Measurements from ENCODE around the gene SPATA32.

The SPATA32 gene

DNA sequence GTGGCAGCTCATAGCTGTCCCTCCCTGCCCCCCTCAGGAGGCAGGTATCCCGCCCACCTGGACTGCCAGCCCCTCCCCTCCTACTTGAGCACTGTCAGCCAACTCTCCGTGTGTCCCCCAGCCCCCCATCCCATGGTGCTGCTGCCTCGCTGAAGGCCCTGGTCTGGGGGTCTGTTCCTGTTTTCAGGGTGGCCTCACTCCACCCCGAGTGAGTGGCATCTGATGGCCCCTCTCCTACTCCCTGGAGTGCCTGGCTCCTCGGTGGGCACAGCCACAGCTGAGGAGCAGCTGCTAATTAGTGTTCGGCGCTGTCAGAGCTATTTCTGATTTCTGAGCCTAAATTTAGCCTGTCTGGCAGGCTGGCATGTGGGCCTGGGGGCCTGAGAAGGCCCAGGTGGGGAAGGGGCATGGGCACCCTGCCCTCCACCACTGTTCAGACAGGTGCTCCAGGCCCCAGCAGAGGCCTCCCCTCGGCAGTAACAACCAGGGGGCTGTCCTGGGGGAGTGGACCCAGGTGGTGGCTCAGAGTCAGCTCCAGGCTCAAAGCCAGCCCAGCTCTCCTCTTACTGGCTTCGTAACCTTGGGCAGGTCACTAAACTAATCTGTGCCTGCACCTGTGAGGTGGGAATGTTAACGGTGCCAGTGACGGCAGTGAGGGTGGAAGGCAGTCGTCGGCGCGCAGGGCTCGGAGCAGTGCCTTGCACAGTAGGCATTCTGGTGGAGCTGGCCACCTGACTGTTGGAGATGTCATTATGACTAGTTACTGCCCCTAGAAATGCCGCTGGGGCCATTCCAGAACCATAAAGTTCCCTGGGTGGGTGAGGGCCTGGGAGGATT lies 33.8 kb downstream of the SPATA32 start:
- no peak for DNase-seq

DNA sequence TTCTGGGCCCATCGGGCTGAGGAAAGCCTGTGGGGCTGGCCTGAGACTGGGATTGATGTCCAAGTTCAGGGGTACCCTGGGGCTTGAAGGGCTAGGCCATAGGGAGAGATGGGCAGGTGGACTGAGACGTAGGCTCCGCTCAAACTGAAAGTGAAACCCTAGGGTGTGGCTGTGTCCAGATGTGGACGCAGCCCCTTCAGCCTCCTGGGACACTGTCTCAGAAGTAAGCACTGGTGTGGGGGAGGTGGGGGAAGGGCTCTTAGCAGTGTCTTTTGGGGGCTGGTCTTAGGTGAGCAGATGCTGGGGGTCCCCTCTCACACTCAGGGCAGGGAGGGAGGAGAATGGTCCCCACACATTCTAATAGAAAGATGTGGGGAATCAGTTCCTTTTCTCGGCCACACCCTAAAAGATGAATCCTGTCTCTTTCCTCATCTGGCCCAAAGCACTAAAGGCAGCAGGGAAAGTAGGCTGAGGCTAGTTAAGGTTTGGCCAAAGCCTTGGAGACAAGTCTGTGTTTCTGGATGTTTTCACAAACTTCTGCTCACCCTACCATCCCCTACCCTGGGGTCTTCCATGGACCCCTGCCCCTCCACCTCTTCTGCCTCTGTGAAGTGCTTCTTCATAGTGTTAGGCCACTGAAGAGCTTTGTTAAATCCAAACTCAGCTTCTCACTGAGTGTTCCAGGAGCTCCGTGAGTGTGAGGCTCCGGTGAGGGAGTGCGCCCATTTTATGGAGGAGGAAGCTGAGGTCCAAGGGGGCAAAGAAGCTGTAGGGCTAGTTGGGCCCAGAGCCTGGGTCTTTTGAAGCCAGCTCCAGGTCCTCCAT lies 34.6 kb downstream of the SPATA32 start:
- peak; percentile 61 for DNase-seq

DNA sequence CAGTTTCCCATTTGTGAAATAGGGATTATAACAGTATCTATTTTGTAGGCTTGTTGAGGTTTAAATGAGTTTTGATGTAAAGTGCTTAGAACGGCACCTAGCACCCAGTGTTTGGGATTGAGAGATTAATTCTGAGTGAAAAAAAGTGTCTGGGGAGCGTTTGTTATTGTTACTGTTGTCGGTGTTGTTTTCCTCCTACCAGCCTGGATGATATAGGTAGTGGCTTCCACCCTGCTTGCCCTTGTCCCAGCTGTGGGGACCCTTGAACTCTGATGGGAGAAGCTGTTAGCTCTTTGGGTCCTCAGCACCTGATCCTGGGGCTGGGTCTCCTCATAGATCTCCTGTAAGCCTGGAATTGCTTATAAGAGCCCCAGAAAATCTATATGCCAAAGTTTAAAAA lies 35.3 kb downstream of the SPATA32 start:
- no peak for DNase-seq

DNA sequence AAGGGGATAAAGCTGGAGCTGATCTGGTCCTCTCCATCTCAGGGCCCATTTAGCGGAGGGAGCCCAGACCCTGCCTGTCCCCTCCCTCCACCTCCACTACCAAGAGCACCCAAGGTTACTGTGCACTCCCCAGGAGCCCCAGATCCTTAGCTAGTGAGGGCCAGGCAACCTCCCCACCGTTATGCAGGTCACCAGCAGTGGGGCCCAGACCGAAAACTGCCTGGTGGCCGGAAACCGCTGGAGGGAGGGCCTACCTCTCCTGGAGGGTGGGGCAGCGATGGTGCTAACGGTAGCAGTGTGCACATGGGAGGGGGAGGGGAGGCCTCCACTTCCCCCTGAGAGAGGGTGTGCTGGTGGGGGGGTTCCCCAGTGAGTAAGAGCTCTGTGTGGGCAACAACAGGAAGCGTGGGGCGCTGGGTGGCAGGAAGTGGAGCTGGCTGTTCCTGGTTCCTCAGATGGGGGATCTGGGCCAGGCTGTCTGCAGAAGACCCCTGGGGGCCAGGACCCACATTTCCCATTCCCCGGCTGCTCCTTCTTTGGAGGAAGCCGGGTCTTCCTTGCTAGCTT lies 35.8 kb downstream of the SPATA32 start:
- DNase-seq: peak; percentile 97

DNA sequence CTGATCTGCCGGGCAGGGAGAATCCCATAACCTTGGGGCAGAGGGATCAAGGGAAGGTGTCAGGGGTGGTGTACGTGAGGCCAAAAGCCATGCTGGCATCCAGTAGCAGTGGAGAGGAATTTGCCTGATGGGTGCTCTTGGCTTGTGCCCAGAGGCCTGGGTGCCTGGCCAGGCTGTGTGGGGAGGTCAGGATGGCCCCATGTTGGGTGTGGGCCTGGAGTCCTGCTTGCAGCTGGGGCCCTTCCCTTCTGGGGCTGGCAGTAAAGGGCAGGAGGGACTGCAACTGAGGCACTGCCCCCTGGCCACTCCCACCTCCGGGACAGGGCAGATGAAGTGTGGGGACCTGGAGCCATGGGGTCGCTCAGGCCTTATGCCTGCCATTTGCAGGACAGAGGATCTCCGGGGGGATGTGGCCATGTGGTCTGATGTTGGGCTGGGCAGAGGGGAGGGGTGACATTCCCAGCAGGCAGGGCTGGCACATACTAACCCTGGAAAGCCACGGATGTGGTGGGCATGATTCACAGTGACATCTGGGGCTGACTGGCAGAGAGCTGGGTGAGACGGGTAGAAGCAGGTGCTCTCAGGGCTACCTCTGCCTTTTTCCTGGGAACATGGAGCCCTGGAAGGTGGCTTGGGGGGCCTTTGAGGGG lies 36.7 kb downstream of the SPATA32 start:
- DNase-seq: no peak

DNA sequence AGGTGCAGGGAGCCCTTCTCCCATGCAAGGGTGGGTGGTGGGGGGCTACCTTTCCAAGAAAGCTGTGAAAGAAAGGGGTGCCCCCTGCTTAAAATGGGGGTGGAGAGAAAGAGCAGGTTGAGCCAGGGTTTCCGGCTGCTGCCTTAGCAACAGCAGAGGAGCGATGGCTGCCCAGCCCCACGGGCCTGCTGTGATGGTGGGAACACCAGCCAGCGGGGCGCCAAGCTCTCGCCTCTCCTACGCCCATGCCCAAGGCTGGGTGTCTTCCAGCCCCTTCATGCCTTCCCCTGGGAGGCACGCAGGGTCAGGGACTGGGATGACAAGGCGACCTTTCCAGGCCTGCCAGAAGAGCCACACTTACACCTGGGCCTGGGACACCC lies 37.2 kb downstream of the SPATA32 start:
- no peak for DNase-seq

DNA sequence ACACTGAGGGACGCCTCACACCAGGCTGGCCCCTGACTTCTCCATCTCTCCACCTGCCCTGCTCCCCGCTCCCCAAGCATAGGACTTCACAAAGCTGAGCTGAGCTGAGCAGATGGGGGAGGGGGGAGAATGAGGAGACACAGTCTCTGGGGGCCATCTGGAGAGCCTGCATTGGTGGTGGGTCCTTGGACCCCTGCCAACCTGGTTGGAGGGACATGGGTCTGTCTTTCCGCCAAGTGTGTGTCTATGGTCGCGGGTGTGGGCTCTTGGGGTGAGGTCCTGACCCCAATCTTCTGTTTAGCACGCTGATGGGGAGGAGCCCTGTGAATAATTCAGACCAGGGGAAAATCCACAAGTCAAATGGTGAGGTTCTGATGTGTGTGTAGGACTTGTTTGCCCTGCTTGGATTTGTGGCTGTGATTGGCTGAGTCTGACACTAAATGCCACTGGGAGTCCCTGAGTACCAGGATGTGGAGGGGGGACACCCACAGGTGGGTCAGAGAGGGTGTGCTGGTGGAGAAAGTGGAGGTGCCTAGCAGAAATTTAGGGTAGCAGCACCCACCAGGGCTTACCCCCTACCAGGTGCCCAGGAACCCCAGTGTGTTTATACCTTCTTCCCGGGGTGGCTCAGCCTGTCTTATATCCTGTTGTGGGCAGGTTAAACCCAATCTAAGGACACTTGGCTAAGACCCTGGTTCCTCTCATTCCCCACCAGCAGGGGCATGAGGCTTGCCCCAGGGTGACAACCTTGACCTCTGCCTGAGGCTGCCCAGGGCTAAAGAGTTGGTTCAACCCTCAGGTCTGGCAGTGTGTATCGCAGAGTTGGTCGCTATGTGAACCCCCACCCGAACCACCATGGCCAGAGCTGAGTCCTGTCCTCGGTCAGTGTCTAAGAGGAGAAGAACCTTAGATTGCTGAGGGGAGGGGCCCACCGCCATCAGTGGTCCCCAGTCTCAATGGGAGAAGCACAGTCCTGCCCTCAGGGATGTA lies 38.1 kb downstream of the SPATA32 start:
- DNase-seq: no peak

DNA sequence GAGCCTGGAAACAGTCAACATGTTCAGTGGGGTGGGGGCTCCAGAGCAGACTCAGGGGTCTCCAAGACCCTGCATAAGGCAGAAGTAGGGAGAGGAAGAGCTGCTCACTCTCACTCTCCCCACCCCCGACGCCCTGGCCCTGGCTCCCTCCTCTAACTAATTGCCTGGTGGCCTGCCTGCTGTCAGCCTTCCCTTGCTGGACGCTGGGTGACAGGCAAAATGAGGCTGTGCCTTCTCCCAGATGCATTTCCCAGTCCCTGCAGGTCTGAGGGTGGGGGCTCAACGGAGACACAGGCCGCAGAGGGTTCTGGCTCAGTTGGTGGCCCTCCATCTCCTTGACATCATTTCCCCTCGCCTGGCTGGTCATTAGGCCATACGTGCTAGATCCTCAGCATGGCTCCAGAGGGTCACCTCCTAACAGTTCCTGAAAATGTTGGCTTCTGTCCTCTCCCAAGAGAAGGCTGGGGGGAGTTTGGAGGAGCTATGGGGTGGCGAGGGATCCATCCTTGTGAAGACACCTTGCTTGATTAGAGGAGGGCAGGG lies 38.8 kb downstream of the SPATA32 start:
- no peak for DNase-seq

DNA sequence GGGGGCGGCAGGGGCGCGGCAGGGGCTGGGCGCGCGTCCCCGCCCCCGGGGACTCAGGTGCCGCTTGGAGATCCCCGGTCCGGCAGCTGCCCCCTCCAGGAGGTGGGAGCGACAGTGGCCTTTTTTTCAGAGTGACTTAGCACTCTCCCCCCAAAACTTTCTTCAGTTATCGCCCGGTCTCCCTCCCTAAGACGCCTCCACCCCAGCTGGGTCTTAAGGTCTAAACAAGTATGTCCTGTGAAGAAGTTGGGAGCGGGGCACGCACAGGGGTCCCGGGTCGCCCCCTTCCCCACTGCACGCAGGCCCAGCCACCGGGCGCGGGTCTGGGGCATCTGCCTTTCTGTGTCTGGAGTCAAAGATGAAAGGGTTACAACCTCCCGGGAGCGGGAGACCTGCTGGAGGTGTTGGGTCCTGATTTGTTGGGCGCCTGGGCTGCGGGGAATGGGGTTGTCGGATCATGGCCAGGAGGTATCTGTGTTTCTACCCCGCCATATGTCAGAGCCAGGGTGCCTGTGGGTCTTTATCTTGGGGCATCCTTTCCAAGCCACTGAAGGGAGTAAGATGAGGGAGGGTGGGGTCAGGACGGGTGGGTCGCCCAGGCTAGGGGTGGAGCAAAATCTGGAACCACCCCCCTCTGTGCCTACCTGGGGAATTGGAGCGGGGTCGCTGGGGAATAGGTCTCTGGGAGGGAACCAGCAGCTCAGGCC lies 39.5 kb downstream of the SPATA32 start:
- DNase-seq: no peak

DNA sequence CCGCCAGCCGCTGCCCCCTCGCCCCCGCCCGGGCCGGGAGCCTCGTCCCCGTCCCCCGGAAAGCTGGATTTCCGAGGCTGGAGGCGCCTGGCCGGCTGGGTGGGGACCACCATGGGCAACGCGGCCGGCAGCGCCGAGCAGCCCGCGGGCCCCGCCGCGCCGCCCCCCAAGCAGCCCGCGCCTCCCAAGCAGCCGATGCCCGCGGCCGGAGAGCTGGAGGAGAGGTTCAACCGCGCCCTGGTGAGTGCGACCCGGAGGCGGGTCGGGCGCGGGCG lies 39.9 kb downstream of the SPATA32 start:
- no peak for DNase-seq

DNA sequence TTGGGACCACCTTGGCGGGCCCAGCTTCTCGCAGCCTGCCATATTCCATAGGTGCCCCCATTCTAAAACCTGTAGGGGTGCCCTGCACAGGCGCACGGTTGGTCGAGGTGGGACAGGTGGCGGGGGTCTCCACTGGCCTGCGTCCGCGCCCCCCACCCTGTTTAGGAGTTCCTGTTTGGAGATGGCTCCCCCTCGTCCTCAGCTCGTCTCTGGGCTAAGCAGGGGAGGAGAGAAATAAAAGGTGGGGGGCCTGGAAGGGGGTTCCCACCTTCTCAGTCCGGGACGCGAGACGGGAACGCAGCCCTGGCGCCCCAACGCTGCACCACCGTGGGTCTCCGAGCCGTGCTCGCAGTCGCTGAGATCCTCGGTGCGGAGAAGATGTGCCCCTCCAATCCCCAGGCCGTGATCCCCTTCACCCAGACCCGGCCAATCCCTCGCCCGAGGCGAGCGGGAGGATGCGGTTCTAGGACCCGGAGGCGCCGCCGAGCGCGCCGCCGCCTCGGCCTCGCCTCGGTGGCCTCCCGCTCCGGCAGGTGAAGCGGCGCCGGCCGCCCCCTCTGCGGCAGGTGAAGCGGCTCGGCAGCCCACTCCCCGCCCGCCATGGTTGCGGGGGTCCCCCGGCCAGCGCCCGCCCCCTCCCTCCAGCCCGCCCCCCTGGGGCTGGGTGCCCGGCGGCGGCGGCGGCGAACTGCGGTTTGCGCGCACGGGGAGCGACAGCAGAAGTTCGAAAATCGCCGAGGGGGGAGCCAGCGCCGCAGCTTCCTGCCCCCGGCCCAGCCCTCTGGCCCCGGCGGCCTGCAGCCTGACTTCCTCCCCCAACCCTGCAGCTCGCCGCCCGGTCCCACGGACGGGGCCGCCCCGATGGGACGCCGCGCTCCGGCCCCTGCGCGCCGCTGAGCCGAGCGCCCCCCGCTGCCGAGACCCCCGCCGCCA lies 40.5 kb downstream of the SPATA32 start, which contains the start of gene FMNL1:
TSS of gene FMNL1 (plus strand) at position 805 of the 933 bp plus-strand sequence. CDS start 240 bp downstream, outside the sequence.
- DNase-seq: peak; percentile 42

DNA sequence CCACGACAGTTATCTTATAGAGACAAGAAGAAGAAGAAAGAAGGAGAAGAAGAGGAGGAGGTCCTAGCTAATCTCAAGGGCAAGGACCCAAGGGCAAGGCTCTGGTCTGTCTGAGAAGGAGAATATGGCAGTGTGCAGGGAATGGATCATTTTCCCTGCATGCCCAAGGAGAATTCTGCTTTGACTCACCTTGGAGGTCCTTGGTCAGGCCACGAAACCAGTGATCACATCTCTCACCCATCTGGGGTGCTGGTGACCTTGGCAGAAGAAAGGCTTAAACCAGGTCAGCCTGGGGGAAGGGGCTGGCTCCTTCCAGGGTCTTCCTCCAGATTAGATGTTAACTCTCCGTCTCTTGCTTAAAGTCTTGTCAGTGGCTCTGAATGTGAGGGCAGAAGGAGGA lies 41.8 kb downstream of the SPATA32 start:
- DNase-seq: no peak

DNA sequence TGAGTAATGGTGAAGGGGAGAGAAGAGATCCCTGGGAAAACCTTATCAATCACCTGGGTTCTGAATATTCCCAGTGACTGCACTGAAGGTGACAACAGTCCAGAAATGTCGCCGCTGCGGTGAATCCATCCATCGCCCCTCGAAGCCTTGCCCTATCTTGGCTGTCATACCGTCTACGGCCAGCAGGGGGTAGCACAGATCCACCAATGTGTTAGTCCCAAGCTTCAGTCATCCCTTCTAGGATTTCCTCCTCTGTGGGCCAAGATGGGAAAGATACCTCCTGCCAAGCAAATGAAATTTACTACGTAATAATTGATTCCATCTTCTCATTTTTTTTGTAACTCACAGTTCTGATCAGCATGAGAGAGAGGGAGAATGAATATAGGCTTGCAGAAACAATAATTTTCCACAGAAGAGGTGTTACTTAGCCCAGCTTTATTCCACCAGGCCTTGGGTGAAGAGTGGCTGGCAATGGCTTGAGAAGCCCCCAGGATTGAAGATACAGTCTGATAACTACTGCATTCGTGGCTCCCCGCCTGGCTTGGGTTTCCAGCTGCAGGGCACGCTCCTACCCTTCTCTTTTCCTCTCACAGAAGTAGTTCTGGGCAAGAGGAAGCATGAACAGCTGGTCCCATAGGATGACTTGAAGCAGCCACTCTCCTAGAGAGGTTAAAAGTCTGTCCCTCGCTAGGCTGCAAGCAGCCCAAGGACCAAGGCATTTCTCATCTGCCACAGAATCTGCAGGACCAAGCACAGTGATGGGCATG lies 42.8 kb downstream of the SPATA32 start:
- peak; percentile 62 for DNase-seq

All from MV-4-11 (cell line).